ENCODE measurements around the gene METTL27. TPM values are rescaled to one million over a fixed set of nuclear protein-coding genes. Genes with fewer than 3 reads are reported as not detected.
A peak's percentile ranks its signal among the peaks of the same experiment; 100 is the strongest.

The METTL27 gene
- total RNA-seq, 4 donors from 2014 or later, result 0.93 to 7.8 (median 3.5) TPM

DNA sequence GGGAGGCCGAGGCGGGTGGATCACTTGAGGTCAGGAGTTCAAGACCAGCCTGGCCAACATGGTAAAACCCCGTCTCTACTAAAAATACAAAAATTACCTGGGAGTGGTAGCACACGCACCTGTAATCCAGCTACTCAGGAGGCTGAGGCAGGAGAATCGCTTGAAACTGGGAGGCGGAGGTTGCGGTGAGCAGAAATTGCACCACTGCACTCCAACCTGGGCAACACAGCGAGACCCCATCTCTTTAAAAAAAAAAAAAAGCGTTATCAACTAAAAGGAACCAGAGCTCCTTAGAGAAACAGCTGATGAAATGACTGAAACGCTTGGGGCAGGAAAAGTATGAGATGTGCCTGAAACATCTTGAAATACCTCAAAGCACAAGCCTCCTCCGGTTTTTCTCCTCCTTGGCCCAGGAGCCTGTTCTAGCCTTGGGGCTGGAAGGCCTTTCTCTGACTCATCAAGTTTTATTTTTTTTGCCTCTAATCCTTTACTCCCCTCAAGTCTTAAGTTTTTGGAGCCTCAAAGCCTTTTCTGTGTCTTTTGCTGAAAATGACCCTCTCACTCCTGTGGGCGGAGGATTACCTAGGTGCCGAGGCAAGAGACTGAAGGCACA is 2.6 kb upstream of the METTL27 start:
- no peak overlapping the region for H3K27ac ChIP-seq
- no peak for TF ChIP-seq EP300 (IDR thresholded peaks at IDR 0.05)
- no peak for TF ChIP-seq POLR2AphosphoS5 (IDR thresholded peaks at IDR 0.05)
- no peak for TF ChIP-seq CTCF (IDR thresholded peaks at IDR 0.05)
- no peak for TF ChIP-seq POLR2A (IDR thresholded peaks at IDR 0.05)
- ATAC-seq, result no peak
- WGBS, 2 donors (ENCODE audit: low coverage in 1 of 2), result 80 to 81% methylated on average over 6 to 12 of the region's 13 CpGs
- no peaks in the 10 kb centered on the region for H3K27me3 ChIP-seq
- no peaks in the 10 kb centered on the region for H3K36me3 ChIP-seq
- H3K4me3 ChIP-seq, result no peak overlapping the region
- peaks cover 0 to 30% (median 6%) of the 10 kb centered on the region in 3 donors for H3K4me1 ChIP-seq
- no peaks in the 10 kb centered on the region for H3K9me3 ChIP-seq

DNA sequence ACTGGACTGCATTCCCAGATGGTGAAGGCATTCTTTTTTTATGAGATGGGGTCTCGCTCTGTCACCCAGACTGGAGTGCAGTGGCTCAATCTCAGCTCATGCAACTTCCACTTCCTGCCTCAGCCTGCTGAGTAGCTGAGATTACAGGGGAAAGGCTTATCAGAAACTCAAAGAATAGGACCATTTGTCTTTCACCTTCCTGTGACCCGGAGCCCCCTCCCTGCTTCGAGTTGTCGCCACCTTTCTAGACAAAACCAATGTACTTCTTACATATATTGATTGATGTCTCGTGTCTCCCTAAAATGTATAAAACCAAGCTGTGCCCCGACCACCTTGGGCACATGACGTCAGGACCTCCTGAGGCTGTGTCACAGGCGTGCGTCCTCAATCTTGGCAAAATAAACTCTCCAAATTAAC is 1.8 kb upstream of the METTL27 start:
- ATAC-seq, result no peak
- H3K27me3 ChIP-seq, result no peaks in the 10 kb centered on the region
- no peak overlapping the region for H3K27ac ChIP-seq
- H3K4me3 ChIP-seq, result no peak overlapping the region
- peaks cover 0 to 28% (median 6%) of the 10 kb centered on the region in 3 donors for H3K4me1 ChIP-seq
- TF ChIP-seq POLR2A (IDR thresholded peaks at IDR 0.05) (no peak), CTCF (IDR thresholded peaks at IDR 0.05) (no peak), POLR2AphosphoS5 (IDR thresholded peaks at IDR 0.05) (no peak), EP300 (IDR thresholded peaks at IDR 0.05) (no peak)
- WGBS, 2 donors (ENCODE audit: low coverage in 1 of 2), result 35 to 40% methylated on average over 4 to 9 of the region's 9 CpGs
- no peaks in the 10 kb centered on the region for H3K9me3 ChIP-seq
- H3K36me3 ChIP-seq, result no peaks in the 10 kb centered on the region

DNA sequence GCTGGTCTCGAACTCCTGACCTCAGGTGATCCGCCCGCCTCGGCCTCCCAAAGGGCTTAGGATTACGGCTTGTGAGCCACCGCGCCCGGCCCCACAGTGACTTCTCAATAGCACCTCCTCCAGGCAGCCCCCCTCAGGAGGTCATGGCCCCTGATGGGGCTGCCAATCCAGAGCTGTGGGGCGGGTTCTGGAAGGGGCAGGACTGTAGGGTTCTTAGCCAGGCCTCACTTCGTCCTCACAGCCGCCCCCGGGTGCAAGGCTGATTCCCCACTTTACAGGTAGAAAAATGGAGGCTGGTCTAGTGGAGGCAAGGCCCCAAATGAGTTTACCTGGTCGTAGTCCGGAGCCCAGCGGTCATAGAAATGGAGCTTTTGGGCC is 638 bp downstream of the METTL27 start:
- H3K9me3 ChIP-seq, result no peaks in the 10 kb centered on the region
- no peaks in the 10 kb centered on the region for H3K36me3 ChIP-seq
- ATAC-seq, result peak; percentile 5
- no peaks in the 10 kb centered on the region for H3K27me3 ChIP-seq
- H3K27ac ChIP-seq, result peak overlapping the region in 3 of 4 donors; percentile 78
- peak overlapping the region; percentile 21 to 70 for H3K4me3 ChIP-seq
- WGBS, 2 donors (ENCODE audit: low coverage in 1 of 2), result 20% methylated on average over 1 of the region's 15 CpGs; no CpG with 5 or more reads in 1 of the 2 donors
- TF ChIP-seq CTCF (IDR thresholded peaks at IDR 0.05), result no peak
- no peak for TF ChIP-seq POLR2A (IDR thresholded peaks at IDR 0.05)
- no peak for TF ChIP-seq POLR2AphosphoS5 (IDR thresholded peaks at IDR 0.05)
- no peak for TF ChIP-seq EP300 (IDR thresholded peaks at IDR 0.05)
- peaks cover 0 to 28% (median 6%) of the 10 kb centered on the region in 3 donors for H3K4me1 ChIP-seq

GRCh38 chr7:73840715-73841379 is 1.5 kb downstream of the METTL27 start:
- 97% methylated on average over 9 of the region's 16 CpGs; no CpG with 5 or more reads in 1 of the 2 donors for WGBS, 2 donors (ENCODE audit: low coverage in 1 of 2)
- no peak for ATAC-seq
- Histone ChIP-seq H3K4me1 (peaks cover 0 to 28% (median 6%) of the 10 kb centered on the region in 3 donors), H3K27ac (no peak overlapping the region), H3K4me3 (no peak overlapping the region), H3K36me3 (no peaks in the 10 kb centered on the region), H3K27me3 (no peaks in the 10 kb centered on the region), H3K9me3 (no peaks in the 10 kb centered on the region)
- TF ChIP-seq POLR2A (IDR thresholded peaks at IDR 0.05) (no peak), EP300 (IDR thresholded peaks at IDR 0.05) (no peak), CTCF (IDR thresholded peaks at IDR 0.05) (no peak), POLR2AphosphoS5 (IDR thresholded peaks at IDR 0.05) (no peak)

Measured in gastroesophageal sphincter (tissue), 4 donors.